Heart right ventricle (tissue), 16 donors: ENCODE measurements around the gene RAI1. TPM values are rescaled to one million over a fixed set of nuclear protein-coding genes. Genes with fewer than 3 reads are reported as not detected.

Source experiments
- ATAC-seq, 8 donors: fragments of 200-7000 bp; cut with Tn5 transposase; one replicate each; pipeline ENCODE4 v1.9.1; 2020; ENCODE audit warnings: mild to moderate bottlenecking in 8 of 8, moderate library complexity in 8 of 8, moderate number of reproducible peaks in 1 of 8
- DNase-seq, 2 donors: peaks; one replicate each; pipeline ENCODE4 v3.0.0-alpha.2; 2020
- H3K27ac ChIP-seq, 10 donors: fragments of 200-600 bp; sonication (generic) in 2 of 10; one replicate each; pipeline versions ENCODE4 v1.5.0 to v1.8.0; 2020 to 2022; ENCODE audit warnings: mild to moderate bottlenecking in 3 of 10
- H3K27me3 ChIP-seq, 7 donors: fragments of 200-600 bp; one replicate each; pipeline ENCODE4 v1.8.0; 2021 to 2022; ENCODE audit warnings: mild to moderate bottlenecking in 2 of 7
- H3K36me3 ChIP-seq, 9 donors: fragments of 200-600 bp; sonication (generic) in 1 of 9; one replicate each; pipeline versions ENCODE4 v1.5.0 to v1.8.0; 2020 to 2022; ENCODE audit warnings: mild to moderate bottlenecking in 2 of 9
- H3K4me1 ChIP-seq, 9 donors: fragments of 200-600 bp; sonication (generic) in 1 of 9; one replicate each; pipeline versions ENCODE4 v1.5.0 to v1.8.0; 2020 to 2022; ENCODE audit warnings: mild to moderate bottlenecking in 4 of 9
- H3K4me3 ChIP-seq, 10 donors: fragments of 200-600 bp; sonication (generic) in 2 of 10; one replicate each; pipeline versions ENCODE4 v1.5.0 to v1.8.0; 2020 to 2022; ENCODE audit warnings: mild to moderate bottlenecking in 7 of 10, moderate library complexity in 2 of 10
- H3K9me3 ChIP-seq, 11 donors: fragments of 200-600 bp in 10 of 11; sonication (generic) in 2 of 11; one replicate each; pipeline versions ENCODE4 v1.5.0 to v1.8.0; 2013 to 2022; ENCODE audit warnings: mild to moderate bottlenecking in 2 of 11, control low read depth in 1 of 11, moderate library complexity in 1 of 11
- WGBS, 2 donors: extraction: QIAGEN DNeasy Blood & Tissue Kit; methylation state at CpG; one replicate each; pipeline ENCODE4 v1.1.7; 2013; ENCODE audit warnings: inconsistent platforms in 1 of 2; 5-methylcytosine and 5-hydroxymethylcytosine counted together
- intact Hi-C, 10 donors: fragments of 100-400 bp; cut with DNase I; formaldehyde crosslinking; loops; one replicate each; pipeline versions ENCODE4 v1.11.1 to v1.14.2; 2022
- polyA plus RNA-seq, 2 donors: library from polyadenylated mRNA; stranded (reverse); fragments of 200-250 nt; gene quantifications; one replicate each; pipeline ENCODE4 v1.2.3, GENCODE V29; 2013
- total RNA-seq, 10 donors: library from RNA; stranded (reverse); fragmentation: NEBNext Ultra II Directional in 3 of 10; extraction: Animal tissue kit (Norgen Biotek cat#: 25700) in 3 of 10; gene quantifications; one replicate each; pipeline versions ENCODE4 v1.2.1 to v1.2.4, GENCODE V29; 2021 to 2023
- TF ChIP-seq, protein P1 (sequence below), 9 donors: fragments of 200-600 bp; sonication (generic) in 2 of 9; IDR thresholded peaks; one replicate each; pipeline versions ENCODE4 v1.5.0 to v1.8.0; 2021 to 2022; ENCODE audit warnings: antibody characterized with exemption in 9 of 9, mild to moderate bottlenecking in 5 of 9, moderate library complexity in 1 of 9
- donor health status: Arrhythmogenic right ventricular cardiomyopathy.
- donor health status: ischemic (EF 13 %, LVEDD 7.1; RV severe dilation, severe dysfunction).
- donor health status: healthy with polysubstance abuse.
- donor health status: DM: no; HTN: yes; CAD: no.
- donor health status: DM: no; HTN: no; CAD: no.
- donor health status: ischemic (EF 25% LVEDD 6.9; RV normal size, moderate dysfunction).
- donor health status: ischemic (EF 25% LVEDD 5.7; RV mildly dilated, moderate dysfunction).
- donor health status: healthy.
- donor health status: DM: yes; HTN: yes; CAD: no.
- donor health status: Ischemic cardiomyopathy.
- donor health status: ischemic (EF 35%, LVEDD 5.7; RV mildly dilated, moderate dysfunction).
- donor health status: nonischemic (EF 11% LVEDD 7.7; RV severe dilation, severe dysfunction).
- donor health status: DM: yes; HTN: yes; CAD: no.
- donor health status: PGD.
- donor health status: ischemic (EF 29% LVEDD 5.4; RV normal size, mild dysfunction).
- donor health status: nonischemic (EF 23%, LVEDD 6.1; RV moderate dilation, normal function).

Gene RAI1
- total and polyA plus RNA-seq, 12 donors, result 13.8 to 32.0 (median 19.8) TPM

DNA sequence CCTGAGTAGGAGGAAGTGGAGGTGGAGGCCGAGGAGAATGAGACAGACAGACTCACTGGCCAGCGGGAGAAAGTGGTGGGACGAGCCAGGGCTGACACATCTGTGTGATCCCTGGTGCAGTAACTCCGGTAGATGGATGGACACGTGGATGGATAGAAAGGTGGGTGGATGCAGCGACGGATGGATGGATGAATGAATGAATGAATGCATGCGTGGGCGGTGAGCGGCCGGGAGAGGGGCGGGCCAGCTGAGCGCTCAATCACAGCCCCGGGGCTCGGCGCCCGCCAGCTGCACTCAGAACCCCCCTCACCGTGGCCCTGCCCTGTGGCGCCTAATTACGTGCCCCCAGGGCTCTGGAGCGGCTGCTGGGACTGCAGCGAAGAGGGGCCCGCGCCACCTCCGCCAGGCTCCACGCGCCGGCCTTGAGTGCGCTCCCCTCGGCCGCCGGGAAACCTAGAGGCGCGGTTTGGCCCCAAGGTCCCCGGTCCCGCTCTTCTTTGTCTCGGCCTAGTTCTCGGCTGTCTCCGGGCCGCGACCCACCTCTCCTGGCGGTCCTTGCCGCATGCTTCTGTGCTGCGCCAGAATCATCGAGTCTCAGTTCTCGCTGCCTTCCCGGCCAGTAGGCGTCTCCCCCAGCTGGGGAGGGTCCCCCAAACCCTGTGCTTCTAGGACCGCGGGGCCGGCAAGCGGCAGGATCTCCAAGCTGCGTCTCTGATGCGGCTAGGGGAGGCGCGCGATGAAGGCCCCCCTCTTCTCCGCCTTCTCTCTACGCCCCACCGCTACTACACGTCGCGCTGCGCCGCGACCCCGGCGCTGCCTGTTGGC lies 41.0 kb downstream of the RAI1 start:
- H3K4me1 ChIP-seq, result peaks cover 9 to 78% (median 41%) of the 10 kb centered on the region in 9 donors
- WGBS, 2 donors, result 58 to 71% methylated on average over 63 to 68 of the region's 68 CpGs
- peaks cover 0 to 3% (median 0%) of the 10 kb centered on the region in 9 donors for H3K36me3 ChIP-seq
- intact Hi-C loops, result no loop called here
- no peak for DNase-seq
- no peaks in the 10 kb centered on the region for H3K9me3 ChIP-seq
- H3K27me3 ChIP-seq, result peaks cover 0 to 33% (median 0%) of the 10 kb centered on the region in 7 donors
- peak overlapping the region in 6 of 10 donors; percentile 7 to 67 (median 58) for H3K4me3 ChIP-seq
- no peak overlapping the region for H3K27ac ChIP-seq
- TF ChIP-seq, protein P1, sequence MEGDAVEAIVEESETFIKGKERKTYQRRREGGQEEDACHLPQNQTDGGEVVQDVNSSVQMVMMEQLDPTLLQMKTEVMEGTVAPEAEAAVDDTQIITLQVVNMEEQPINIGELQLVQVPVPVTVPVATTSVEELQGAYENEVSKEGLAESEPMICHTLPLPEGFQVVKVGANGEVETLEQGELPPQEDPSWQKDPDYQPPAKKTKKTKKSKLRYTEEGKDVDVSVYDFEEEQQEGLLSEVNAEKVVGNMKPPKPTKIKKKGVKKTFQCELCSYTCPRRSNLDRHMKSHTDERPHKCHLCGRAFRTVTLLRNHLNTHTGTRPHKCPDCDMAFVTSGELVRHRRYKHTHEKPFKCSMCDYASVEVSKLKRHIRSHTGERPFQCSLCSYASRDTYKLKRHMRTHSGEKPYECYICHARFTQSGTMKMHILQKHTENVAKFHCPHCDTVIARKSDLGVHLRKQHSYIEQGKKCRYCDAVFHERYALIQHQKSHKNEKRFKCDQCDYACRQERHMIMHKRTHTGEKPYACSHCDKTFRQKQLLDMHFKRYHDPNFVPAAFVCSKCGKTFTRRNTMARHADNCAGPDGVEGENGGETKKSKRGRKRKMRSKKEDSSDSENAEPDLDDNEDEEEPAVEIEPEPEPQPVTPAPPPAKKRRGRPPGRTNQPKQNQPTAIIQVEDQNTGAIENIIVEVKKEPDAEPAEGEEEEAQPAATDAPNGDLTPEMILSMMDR (IDR thresholded peaks at IDR 0.05), result no peak
- ATAC-seq, result peak in 2 of 8 donors; percentile 10 to 15

DNA sequence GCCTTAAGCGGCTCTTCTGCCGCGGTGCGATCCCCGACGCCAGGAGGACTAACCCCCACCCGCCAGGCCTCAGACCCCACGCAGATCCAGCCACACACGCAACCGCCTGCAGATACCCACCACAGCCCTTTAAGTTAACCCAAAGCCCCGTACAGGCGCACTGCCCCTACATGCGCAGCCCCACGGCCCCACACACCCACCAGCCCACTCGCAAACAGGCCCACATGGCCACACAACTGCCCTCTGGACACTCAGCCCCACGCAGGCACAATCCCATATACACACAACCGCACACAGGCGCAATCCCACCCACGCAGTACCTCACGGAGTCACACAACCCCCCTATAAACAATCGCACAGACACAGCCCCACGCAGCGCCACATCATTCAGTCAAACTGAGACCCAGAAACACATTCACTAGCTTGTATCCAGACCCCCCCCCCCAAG lies 41.7 kb downstream of the RAI1 start:
- peaks cover 0 to 33% (median 0%) of the 10 kb centered on the region in 7 donors for H3K27me3 ChIP-seq
- 55 to 69% methylated on average over 23 of the region's 23 CpGs for WGBS, 2 donors

DNA sequence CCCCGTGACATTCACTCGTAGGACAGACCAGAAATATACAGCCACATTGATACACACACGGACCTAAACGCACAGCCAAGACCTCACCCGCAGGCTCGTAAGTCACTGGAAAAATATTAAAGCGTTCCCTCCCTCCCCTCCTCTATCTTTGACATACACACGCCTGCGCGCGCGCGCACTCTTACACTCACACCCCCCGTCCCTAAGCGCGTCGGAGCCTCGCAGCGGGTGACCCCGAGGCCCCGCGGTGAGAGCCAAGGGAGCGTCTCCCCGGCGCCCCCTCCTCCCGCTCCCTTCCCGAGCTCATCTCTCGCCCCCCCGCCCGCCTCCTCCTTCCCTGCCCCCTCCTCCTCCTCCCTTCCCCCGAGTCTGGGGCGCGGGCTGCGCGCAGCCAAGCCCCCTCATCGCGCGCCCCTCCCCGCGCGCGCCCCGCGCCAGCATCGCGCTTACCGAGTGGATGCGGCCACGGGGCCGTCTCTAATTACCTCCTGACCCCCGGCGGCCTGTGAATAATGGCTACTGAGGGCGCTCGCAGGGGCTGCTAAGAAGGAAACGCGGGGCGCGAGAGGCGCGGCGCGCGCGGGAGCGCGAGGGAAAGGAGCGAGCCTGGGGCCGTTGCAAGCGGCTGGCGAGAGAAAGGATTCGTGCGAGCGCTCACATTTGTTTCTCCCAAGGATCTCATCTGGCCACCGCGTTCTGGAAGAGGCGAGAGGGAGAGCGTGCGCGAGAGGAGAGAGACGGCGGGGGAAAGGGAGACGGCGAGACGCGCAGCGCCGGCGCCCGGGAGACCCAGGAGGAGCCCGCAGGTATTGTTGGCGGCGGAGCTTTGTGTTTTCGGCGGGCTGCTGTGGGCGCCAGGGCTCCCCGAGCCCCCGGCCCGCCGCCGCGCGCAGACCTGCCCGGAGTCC lies 42.4 kb downstream of the RAI1 start:
- WGBS, 2 donors, result 5 to 7% methylated on average over 78 to 102 of the region's 103 CpGs
- Histone ChIP-seq H3K4me1 (peaks cover 9 to 69% (median 36%) of the 10 kb centered on the region in 9 donors), H3K4me3 (peak overlapping the region; percentile 21 to 67 (median 54)), H3K36me3 (peaks cover 0 to 5% (median 0%) of the 10 kb centered on the region in 9 donors), H3K27ac (peak overlapping the region in 6 of 10 donors; percentile 38 to 77 (median 63)), H3K9me3 (no peaks in the 10 kb centered on the region), H3K27me3 (peaks cover 0 to 33% (median 0%) of the 10 kb centered on the region in 7 donors)
- no peak for DNase-seq
- intact Hi-C loops, result no loop called here
- TF ChIP-seq, protein P1 (IDR thresholded peaks at IDR 0.05), result no peak
- peak in 5 of 8 donors; percentile 2 to 42 (median 22) for ATAC-seq

More for the DNA sequence above, 41.7 kb downstream of the RAI1 start:
- intact Hi-C loops, result no loop called here
- Histone ChIP-seq H3K36me3 (peaks cover 0 to 4% (median 0%) of the 10 kb centered on the region in 9 donors), H3K9me3 (no peaks in the 10 kb centered on the region), H3K4me1 (peaks cover 9 to 75% (median 41%) of the 10 kb centered on the region in 9 donors), H3K4me3 (peak overlapping the region in 6 of 10 donors; percentile 52 to 67 (median 58)), H3K27ac (no peak overlapping the region)
- ATAC-seq (no peak), DNase-seq (no peak)
- TF ChIP-seq, protein P1 (IDR thresholded peaks at IDR 0.05), result no peak
